Activated CD4-positive, alpha-beta T cell treated with anti-CD3 and anti-CD28 coated beads, Interleukin-2, amount 10 ng/mL, durations not matched to agents 24 days and 14 days (primary cell): ENCODE measurements around the gene RNASEH1. TPM values are rescaled to one million over a fixed set of nuclear protein-coding genes. Genes with fewer than 3 reads are reported as not detected.
"Not testable (repeated sequence)": the region's sequence is repeated elsewhere in the genome, so short reads cannot be mapped to it uniquely, and the experiment has no call there.

Experiments
- DNase-seq: peaks from one replicate; pipeline ENCODE4 v3.0.0; 2022
- H3K27ac Mint-ChIP-seq: one replicate; pipeline ENCODE4 v1.8.0; 2022; ENCODE audit warnings: mild to moderate bottlenecking, mixed read lengths
- H3K27me3 Mint-ChIP-seq: one replicate; pipeline ENCODE4 v1.8.0; 2022; ENCODE audit warnings: mixed read lengths
- H3K36me3 Mint-ChIP-seq: one replicate; pipeline ENCODE4 v1.8.0; 2022; ENCODE audit warnings: low read depth, mild to moderate bottlenecking, mixed read lengths
- H3K4me1 Mint-ChIP-seq: one replicate; pipeline ENCODE4 v1.8.0; 2021; ENCODE audit warnings: mixed read lengths
- H3K4me3 Mint-ChIP-seq: one replicate; pipeline ENCODE4 v1.8.0; 2022; ENCODE audit warnings: mild to moderate bottlenecking, moderate library complexity, mixed read lengths
- H3K9me3 Mint-ChIP-seq: one replicate; pipeline ENCODE4 v1.8.0; 2021; ENCODE audit warnings: mixed read lengths
- intact Hi-C: fragments of 100-400 bp; cut with micrococcal nuclease; formaldehyde crosslinking; loops from one replicate; pipeline ENCODE4 v1.15.1; 2023
- total RNA-seq: library from RNA; stranded (reverse); gene quantifications from 2 replicates; pipeline ENCODE4 v1.2.3, GENCODE V29; 2022

The RNASEH1 gene
- total RNA-seq, 1 donor from 2014 or later: 29.8 TPM

GRCh38 chr2:3529316-3530025 is 28.7 kb downstream of the RNASEH1 start:
- no peak for DNase-seq
- intact Hi-C loops: no loop called here
- no peak overlapping the region for H3K4me3 Mint-ChIP-seq
- no peaks in the 10 kb centered on the region for H3K9me3 Mint-ChIP-seq
- no peak overlapping the region for H3K27ac Mint-ChIP-seq
- H3K4me1 Mint-ChIP-seq: no peaks in the 10 kb centered on the region
- no peaks in the 10 kb centered on the region for H3K36me3 Mint-ChIP-seq
- no peaks in the 10 kb centered on the region for H3K27me3 Mint-ChIP-seq

GRCh38 chr2:3527886-3528785 is 30.0 kb downstream of the RNASEH1 start:
- intact Hi-C loops: no loop called here
- Mint-ChIP-seq H3K36me3 (no peaks in the 10 kb centered on the region), H3K9me3 (no peaks in the 10 kb centered on the region), H3K27me3 (no peaks in the 10 kb centered on the region), H3K4me1 (peaks cover 1% of the 10 kb centered on the region), H3K27ac (no peak overlapping the region), H3K4me3 (no peak overlapping the region)
- DNase-seq: no peak

- intact Hi-C loops: no loop called here
- no peaks in the 10 kb centered on the region for H3K36me3 Mint-ChIP-seq
- H3K4me3 Mint-ChIP-seq: no peak overlapping the region
- H3K27ac Mint-ChIP-seq: no peak overlapping the region
- no peaks in the 10 kb centered on the region for H3K27me3 Mint-ChIP-seq
- H3K4me1 Mint-ChIP-seq: peaks cover 1% of the 10 kb centered on the region
- no peak for DNase-seq
- H3K9me3 Mint-ChIP-seq: no peaks in the 10 kb centered on the region
These were observed 31.3 kb downstream of the RNASEH1 start for GRCh38 chr2:3526871-3527270.

- Mint-ChIP-seq H3K27ac (no peak overlapping the region), H3K9me3 (no peaks in the 10 kb centered on the region), H3K36me3 (peaks cover 3% of the 10 kb centered on the region), H3K27me3 (no peaks in the 10 kb centered on the region), H3K4me1 (peaks cover 23% of the 10 kb centered on the region), H3K4me3 (no peak overlapping the region)
- no peak for DNase-seq
- intact Hi-C loops: no loop called here
These were observed 34.5 kb downstream of the RNASEH1 start for GRCh38 chr2:3523551-3524041.

- Mint-ChIP-seq H3K27ac (no peak overlapping the region), H3K4me1 (peaks cover 25% of the 10 kb centered on the region), H3K36me3 (peaks cover 3% of the 10 kb centered on the region), H3K27me3 (no peaks in the 10 kb centered on the region), H3K4me3 (no peak overlapping the region), H3K9me3 (no peaks in the 10 kb centered on the region)
- intact Hi-C loops: no loop called here
- DNase-seq: no peak
These were observed 35.1 kb downstream of the RNASEH1 start for GRCh38 chr2:3522961-3523421.

- peak overlapping the region; percentile 82 for H3K27ac Mint-ChIP-seq
- H3K4me1 Mint-ChIP-seq: peaks cover 27% of the 10 kb centered on the region
- DNase-seq: no peak
- peaks cover 14% of the 10 kb centered on the region for H3K36me3 Mint-ChIP-seq
- peaks cover 3% of the 10 kb centered on the region for H3K9me3 Mint-ChIP-seq
- intact Hi-C loops: no loop called here
- H3K4me3 Mint-ChIP-seq: peak overlapping the region; percentile 86
- H3K27me3 Mint-ChIP-seq: no peaks in the 10 kb centered on the region
These were observed 37.5 kb downstream of the RNASEH1 start for GRCh38 chr2:3520591-3520990.

- Mint-ChIP-seq H3K36me3 (peaks cover 21% of the 10 kb centered on the region), H3K27ac (peak within 1 kb of the TSS; percentile 82)
- intact Hi-C loops: loop anchor here (1.0 to 2.0 kb wide), 5 partner anchors 17 to 297 kb away; partner anchors contain the start of genes EIPR1 and RNASEH1
These were observed 38.6 kb downstream of the RNASEH1 start, which contains the start of gene ADI1 for GRCh38 chr2:3519255-3520205. ADI1 (minus strand) TSS chr2:3519531; CDS start chr2:3519487, 44 bp downstream.

GRCh38 chr2:3518496-3519254 is 39.5 kb downstream of the RNASEH1 start:
- intact Hi-C loops: loop anchor here (1.0 to 2.0 kb wide), 6 partner anchors 18 to 296 kb away; partner anchors contain the start of genes EIPR1, RNASEH1 and RPS7
- DNase-seq: peak; percentile 99
- H3K9me3 Mint-ChIP-seq: peaks cover 15% of the 10 kb centered on the region
- H3K36me3 Mint-ChIP-seq: peaks cover 29% of the 10 kb centered on the region
- peak overlapping the region; percentile 86 for H3K4me3 Mint-ChIP-seq
- H3K27ac Mint-ChIP-seq: peak overlapping the region; percentile 82
- no peaks in the 10 kb centered on the region for H3K27me3 Mint-ChIP-seq
- peaks cover 33% of the 10 kb centered on the region for H3K4me1 Mint-ChIP-seq

More at GRCh38 chr2:3519255-3520205, 38.6 kb downstream of the RNASEH1 start, which contains the start of gene ADI1:
- Mint-ChIP-seq H3K27me3 (no peaks in the 10 kb centered on the region), H3K4me1 (peaks cover 27% of the 10 kb centered on the region), H3K9me3 (peaks cover 6% of the 10 kb centered on the region), H3K4me3 (peak within 1 kb of the TSS; percentile 86)
- peak; percentile 95 for DNase-seq

GRCh38 chr2:3517948-3518495 is 40.1 kb downstream of the RNASEH1 start:
- Mint-ChIP-seq H3K36me3 (peaks cover 36% of the 10 kb centered on the region), H3K9me3 (peaks cover 16% of the 10 kb centered on the region), H3K4me1 (peaks cover 31% of the 10 kb centered on the region), H3K4me3 (peak overlapping the region; percentile 86), H3K27ac (peak overlapping the region; percentile 82), H3K27me3 (no peaks in the 10 kb centered on the region)
- intact Hi-C loops: loop anchor here (1.0 to 2.0 kb wide), 2 partner anchors 57 to 295 kb away; partner anchors contain the start of gene RPS7
- DNase-seq: no peak

GRCh38 chr2:3516831-3517230 is 41.3 kb downstream of the RNASEH1 start:
- Mint-ChIP-seq H3K9me3 (peaks cover 16% of the 10 kb centered on the region), H3K27ac (no peak overlapping the region), H3K36me3 (peaks cover 45% of the 10 kb centered on the region), H3K4me1 (peaks cover 31% of the 10 kb centered on the region), H3K4me3 (no peak overlapping the region), H3K27me3 (no peaks in the 10 kb centered on the region)
- intact Hi-C loops: no loop called here
- DNase-seq: no peak

GRCh38 chr2:3515438-3515837 is 42.7 kb downstream of the RNASEH1 start:
- H3K4me3 Mint-ChIP-seq, H3K27me3 Mint-ChIP-seq, DNase-seq, intact Hi-C loops, H3K27ac Mint-ChIP-seq: not testable (repeated sequence)
- H3K9me3 Mint-ChIP-seq: peaks cover 16% of the 10 kb centered on the region
- peaks cover 59% of the 10 kb centered on the region for H3K36me3 Mint-ChIP-seq
- H3K4me1 Mint-ChIP-seq: peaks cover 19% of the 10 kb centered on the region
